ENCODE results near the gene TMEM126A. TPM values are rescaled to one million over a fixed set of nuclear protein-coding genes. Genes with fewer than 3 reads are reported as not detected.
A peak's percentile ranks its signal among the peaks of the same experiment; 100 is the strongest.

TMEM126A gene
- total RNA-seq, 1 donor from 2014 or later: 32.9 TPM

GRCh38 chr11:85694385-85694980, 46.7 kb downstream of the TMEM126A start:
- DNase-seq (ENCODE audit: low read depth in 2 of 2): peak; percentile 33 to 60

GRCh38 chr11:85695546-85695945, 47.8 kb downstream of the TMEM126A start:
- DNase-seq (ENCODE audit: low read depth in 2 of 2): no peak

GRCh38 chr11:85697747-85698146, 50.0 kb downstream of the TMEM126A start:
- no peak for DNase-seq (ENCODE audit: low read depth in 2 of 2)

GRCh38 chr11:85698195-85698594, 50.4 kb downstream of the TMEM126A start:
- no peak for DNase-seq (ENCODE audit: low read depth in 2 of 2)

- DNase-seq (ENCODE audit: low read depth in 2 of 2): no peak
Measured at GRCh38 chr11:85699957-85700741, 52.4 kb downstream of the TMEM126A start.

- no peak for DNase-seq (ENCODE audit: low read depth in 2 of 2)
Measured at GRCh38 chr11:85704967-85705366, 57.2 kb downstream of the TMEM126A start.

- no peak for DNase-seq (ENCODE audit: low read depth in 2 of 2)
Measured at GRCh38 chr11:85705800-85706199, 58.0 kb downstream of the TMEM126A start.

Other genes with a start within 250 kb of the TMEM126A start
- gene DLG2, start 20.6 kb upstream of the TMEM126A start, total RNA-seq: 0.40 and 0.44 TPM in 2 replicates
- 35.5 and 43.8 TPM in 2 replicates for gene TMEM126B, start 19.4 kb upstream of the TMEM126A start, total RNA-seq
- gene CREBZF, start 17.2 kb downstream of the TMEM126A start, total RNA-seq: 16.3 and 22.4 TPM in 2 replicates
- under 0.01 TPM in 1 of 2 replicates, not detected in the other for gene CCDC89, start 38.2 kb downstream of the TMEM126A start, total RNA-seq
- gene SYTL2, start 163.2 kb downstream of the TMEM126A start, total RNA-seq: under 0.01 and 0.20 TPM in 2 replicates
- not detected in 2 replicates for gene CCDC83, start 207.4 kb downstream of the TMEM126A start, total RNA-seq

Data from lung microvascular endothelial cell (primary cell).